GM13977 (cell line): Measurements from ENCODE around the gene LRG1.

Experiments
- DNase-seq: peaks from one replicate; pipeline ENCODE4 v3.0.0; 2012; ENCODE audit warnings: low spot score
- in situ Hi-C: fragments of 300-500 bp; cut with MboI; formaldehyde crosslinking; loops from one replicate; pipeline ENCODE4 v1.12.0; 2022; ENCODE audit warnings: low sequenced_read_pairs, low pct_unique_long_range_greater_than_20kb, mixed read lengths, inconsistent platforms; ENCODE audit not compliant: unreplicated experiment
- TF ChIP-seq, protein P1 (sequence below): IDR thresholded peaks from 2 replicates; pipeline ENCODE4 v1.5.1; 2012; ENCODE audit warnings: mild to moderate bottlenecking, control low read depth; ENCODE audit not compliant: insufficient read depth; ENCODE audit errors: extremely low read depth, missing control alignments

The LRG1 gene, protein sequence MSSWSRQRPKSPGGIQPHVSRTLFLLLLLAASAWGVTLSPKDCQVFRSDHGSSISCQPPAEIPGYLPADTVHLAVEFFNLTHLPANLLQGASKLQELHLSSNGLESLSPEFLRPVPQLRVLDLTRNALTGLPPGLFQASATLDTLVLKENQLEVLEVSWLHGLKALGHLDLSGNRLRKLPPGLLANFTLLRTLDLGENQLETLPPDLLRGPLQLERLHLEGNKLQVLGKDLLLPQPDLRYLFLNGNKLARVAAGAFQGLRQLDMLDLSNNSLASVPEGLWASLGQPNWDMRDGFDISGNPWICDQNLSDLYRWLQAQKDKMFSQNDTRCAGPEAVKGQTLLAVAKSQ

DNA sequence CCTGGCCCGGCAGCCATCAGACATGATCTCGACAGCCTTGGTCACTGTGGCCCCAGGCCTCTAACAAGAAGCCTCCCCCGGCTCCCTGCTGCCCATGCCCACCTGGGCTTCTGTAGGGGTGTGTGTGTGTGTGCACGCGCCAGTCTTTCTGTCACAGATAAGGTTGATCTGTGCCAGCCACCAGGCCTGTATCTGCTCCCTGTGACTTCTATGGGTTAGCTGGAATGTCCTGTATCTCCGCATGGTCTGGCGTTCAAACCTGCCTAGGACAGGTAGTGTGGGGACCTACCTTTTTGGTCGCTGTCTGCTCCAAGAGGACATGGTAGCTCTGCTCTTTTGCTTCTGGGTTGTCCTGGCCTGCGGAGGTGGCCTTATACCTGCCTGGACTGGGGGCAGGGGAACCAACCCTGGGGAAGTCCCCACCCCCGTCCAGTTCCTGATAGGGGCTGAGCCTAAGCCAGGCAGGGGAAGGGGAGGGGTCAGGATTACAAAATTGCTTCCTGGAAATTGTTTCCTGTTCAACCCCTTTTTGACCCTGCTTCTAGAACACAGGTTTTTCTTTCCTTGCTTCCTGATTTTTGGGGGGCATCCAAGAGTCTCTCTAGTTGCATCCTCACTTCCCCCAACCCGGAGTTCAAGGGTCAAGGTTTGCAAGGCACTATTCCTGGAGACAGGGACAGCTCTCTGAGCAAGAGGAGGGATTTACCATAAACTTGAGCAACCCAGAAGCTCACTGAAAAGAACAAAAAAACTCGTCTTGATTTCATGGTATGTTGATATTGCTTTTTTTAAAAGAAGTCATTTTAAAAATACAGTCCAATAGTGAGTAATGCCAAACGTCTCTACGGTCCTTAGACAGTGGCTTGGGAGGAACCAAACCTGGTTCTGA is at the start of gene LRG1:
Gene LRG1 (minus strand): TSS at position 344 of the 889 bp plus-strand sequence. CDS start 23 bp downstream, at position 321.
- in situ Hi-C loops = no loop called here
- DNase-seq = peak; percentile 69
- TF ChIP-seq, protein P1, sequence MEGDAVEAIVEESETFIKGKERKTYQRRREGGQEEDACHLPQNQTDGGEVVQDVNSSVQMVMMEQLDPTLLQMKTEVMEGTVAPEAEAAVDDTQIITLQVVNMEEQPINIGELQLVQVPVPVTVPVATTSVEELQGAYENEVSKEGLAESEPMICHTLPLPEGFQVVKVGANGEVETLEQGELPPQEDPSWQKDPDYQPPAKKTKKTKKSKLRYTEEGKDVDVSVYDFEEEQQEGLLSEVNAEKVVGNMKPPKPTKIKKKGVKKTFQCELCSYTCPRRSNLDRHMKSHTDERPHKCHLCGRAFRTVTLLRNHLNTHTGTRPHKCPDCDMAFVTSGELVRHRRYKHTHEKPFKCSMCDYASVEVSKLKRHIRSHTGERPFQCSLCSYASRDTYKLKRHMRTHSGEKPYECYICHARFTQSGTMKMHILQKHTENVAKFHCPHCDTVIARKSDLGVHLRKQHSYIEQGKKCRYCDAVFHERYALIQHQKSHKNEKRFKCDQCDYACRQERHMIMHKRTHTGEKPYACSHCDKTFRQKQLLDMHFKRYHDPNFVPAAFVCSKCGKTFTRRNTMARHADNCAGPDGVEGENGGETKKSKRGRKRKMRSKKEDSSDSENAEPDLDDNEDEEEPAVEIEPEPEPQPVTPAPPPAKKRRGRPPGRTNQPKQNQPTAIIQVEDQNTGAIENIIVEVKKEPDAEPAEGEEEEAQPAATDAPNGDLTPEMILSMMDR = no peak

DNA sequence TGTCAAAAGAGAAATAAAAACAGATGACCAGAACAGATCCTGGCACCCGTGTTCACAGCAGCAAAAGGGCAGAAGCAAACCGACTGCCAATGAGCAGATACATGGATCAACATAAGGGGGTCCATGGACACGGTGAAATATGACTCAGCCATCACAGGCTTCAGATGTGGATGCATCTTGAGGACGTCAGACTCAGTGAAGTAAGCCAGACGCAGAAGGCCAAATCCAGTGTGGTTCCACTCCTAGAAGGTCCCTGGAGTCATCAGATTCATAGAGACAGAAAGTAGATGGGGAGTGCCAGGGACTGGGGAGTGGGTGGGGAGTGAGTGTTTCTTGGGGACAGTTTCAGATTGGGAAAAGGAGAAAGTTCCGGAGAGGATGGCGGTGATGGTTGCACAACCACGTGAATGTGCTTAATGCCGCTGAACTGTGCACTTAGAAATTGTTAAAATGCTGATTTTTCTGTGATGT is 48.5 kb upstream of the LRG1 start:
- in situ Hi-C loops = no loop called here
- TF ChIP-seq, protein P1 = no peak
- DNase-seq = no peak

DNA sequence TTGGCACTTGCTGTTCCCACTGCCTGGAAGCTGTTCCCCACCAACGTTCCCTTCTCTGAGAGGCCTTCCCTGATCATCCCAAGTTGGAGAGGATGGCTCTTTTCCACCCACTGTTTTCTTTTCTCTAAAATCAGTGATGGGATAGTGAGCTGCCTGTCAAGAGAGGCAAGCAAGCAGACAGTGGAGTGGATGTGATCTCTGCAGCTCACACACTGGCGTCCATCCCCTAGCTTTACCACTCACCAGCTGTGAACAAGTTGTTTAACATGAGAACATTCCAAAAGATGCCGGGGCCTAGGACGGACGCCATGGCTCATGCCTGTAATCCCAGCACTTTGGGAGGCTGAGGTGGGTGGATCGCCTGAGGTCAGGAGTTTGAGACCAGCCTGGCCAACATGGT is 47.7 kb upstream of the LRG1 start:
- TF ChIP-seq, protein P1 = no peak
- in situ Hi-C loops = no loop called here
- DNase-seq = no peak

DNA sequence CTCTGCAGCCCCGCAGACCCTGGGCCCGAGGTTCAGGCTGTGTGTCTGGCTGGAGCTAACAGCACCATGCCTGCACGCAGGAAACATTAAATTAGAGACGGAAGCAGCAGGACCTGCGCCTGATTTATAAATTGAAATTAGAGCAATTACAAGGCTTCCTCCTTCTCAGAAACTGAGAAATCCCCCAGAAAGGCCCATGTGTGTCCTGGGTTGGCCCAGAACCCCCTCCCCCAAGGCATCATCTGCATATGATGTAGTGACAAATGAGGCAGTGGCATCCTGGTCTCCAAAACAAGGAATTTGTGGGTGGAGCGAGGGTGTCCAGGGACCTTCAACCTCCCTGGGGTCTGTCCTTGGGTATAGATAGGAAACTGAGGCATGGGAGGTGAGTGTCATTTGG is 46.9 kb upstream of the LRG1 start:
- TF ChIP-seq, protein P1 = no peak
- DNase-seq = no peak
- in situ Hi-C loops = no loop called here

DNA sequence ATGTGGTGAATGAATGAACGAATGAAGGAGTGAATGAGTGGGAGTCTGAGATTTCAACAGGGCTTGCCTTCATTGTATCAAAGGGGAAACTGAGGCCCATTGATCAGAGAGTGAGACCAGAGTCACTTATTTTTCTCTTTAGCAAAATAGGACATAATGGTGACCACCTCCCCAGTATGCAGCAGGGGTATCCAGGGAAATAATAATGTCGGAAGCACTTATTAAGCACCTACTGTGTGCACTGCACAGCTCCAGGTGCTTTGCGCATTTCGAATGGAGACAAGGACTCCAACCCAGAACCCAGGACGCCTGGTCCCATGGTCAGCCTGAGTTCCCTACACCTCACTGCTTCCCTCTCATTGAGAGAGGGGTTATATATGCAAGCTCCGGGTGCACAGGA is 46.4 kb upstream of the LRG1 start:
- no peak for DNase-seq
- TF ChIP-seq, protein P1 = no peak
- in situ Hi-C loops = no loop called here

DNA sequence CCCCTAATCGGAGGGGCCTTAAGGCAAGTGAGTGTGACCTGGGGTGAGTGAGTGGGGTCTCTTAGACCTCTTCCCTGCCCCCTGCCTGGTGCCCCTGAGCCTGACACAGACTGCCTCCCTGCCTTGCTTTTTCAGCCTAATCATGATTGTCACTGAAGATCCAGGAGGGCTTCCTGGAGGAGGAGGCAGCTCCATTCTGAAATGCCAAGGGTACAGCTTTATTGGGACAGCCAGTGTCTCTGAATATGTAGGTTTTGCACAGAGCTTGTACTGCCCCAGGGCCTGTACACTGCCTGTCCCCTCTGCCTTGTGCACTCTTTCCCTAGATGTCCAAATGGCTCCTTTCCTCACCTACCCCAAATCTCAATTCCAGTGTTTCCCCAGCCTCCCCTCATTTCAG is 45.7 kb upstream of the LRG1 start:
- no peak for DNase-seq

More for the DNA sequence above, 45.7 kb upstream of the LRG1 start:
- TF ChIP-seq, protein P1 = no peak
- in situ Hi-C loops = no loop called here
